Gastrocnemius medialis (tissue), 4 donors: ENCODE results near the gene NUDT1. TPM values are rescaled to one million over a fixed set of nuclear protein-coding genes. Genes with fewer than 3 reads are reported as not detected.

Experiments
- ATAC-seq, 2 donors: fragments of 150-250 bp; one replicate each; pipeline ENCODE4 v1.9.1; 2016
- DNase-seq, 2 donors: peaks; one replicate each; pipeline ENCODE4 v3.0.0-alpha.2; 2019
- H3K27ac ChIP-seq, 4 donors: fragments of 200-600 bp; sonication (generic); 1 replicate in 1 of 4; 2 replicates in 3 of 4; pipeline ENCODE4 v1.5.1; 2016 to 2018; ENCODE audit warnings: mild to moderate bottlenecking in 2 of 4, moderate library complexity in 1 of 4
- H3K27me3 ChIP-seq, 3 donors: fragments of 200-600 bp; sonication (generic) in 2 of 3; 1 replicate in 1 of 3; 2 replicates in 2 of 3; pipeline versions ENCODE4 v1.5.1 to v1.6.0; 2016 to 2019; ENCODE audit warnings: mild to moderate bottlenecking in 1 of 3, moderate library complexity in 1 of 3
- H3K36me3 ChIP-seq, 2 donors: fragments of 200-600 bp; sonication (generic) in 1 of 2; one replicate each; pipeline ENCODE4 v1.5.1; 2017 to 2018
- H3K4me1 ChIP-seq, 2 donors: fragments of 200-600 bp; sonication (generic) in 1 of 2; one replicate each; pipeline ENCODE4 v1.5.1; 2016 to 2017; ENCODE audit warnings: mild to moderate bottlenecking in 2 of 2
- H3K4me3 ChIP-seq, 4 donors: fragments of 200-600 bp; sonication (generic) in 3 of 4; 1 replicate in 1 of 4; 2 replicates in 3 of 4; pipeline ENCODE4 v1.5.1; 2016 to 2019; ENCODE audit warnings: mild to moderate bottlenecking in 2 of 4
- H3K9me3 ChIP-seq, 3 donors: fragments of 200-600 bp; sonication (generic) in 2 of 3; 1 replicate in 1 of 3; 2 replicates in 2 of 3; pipeline ENCODE4 v1.5.1; 2016 to 2019
- CTCF ChIP-seq, 5 experiments: fragments of 450-650 bp in 3 of 5; fragments of 200-600 bp in 2 of 5; sonication (generic) in 2 of 5; IDR thresholded peaks in 4 of 5; conservative IDR thresholded peaks in 1 of 5; 1 replicate in 4 of 5; 2 replicates in 1 of 5; pipeline ENCODE4 v1.5.1; 2016 to 2019; ENCODE audit warnings: antibody characterized with exemption in 5 of 5, mild to moderate bottlenecking in 3 of 5, moderate library complexity in 3 of 5
- POLR2A ChIP-seq, 2 donors: fragments of 450-650 bp; IDR thresholded peaks; one replicate each; pipeline ENCODE4 v1.6.1; 2017; ENCODE audit warnings: antibody characterized with exemption in 2 of 2, mild to moderate bottlenecking in 2 of 2, moderate library complexity in 2 of 2
- in situ Hi-C, 4 donors: fragments of 200-750 bp; cut with MboI; loops; one replicate each; pipeline versions ENCODE4 v1.15.0 to v1.8.0; 2017; ENCODE audit warnings: low sequenced_read_pairs in 4 of 4
- intact Hi-C: fragments of 100-400 bp; cut with DNase I; formaldehyde crosslinking; loops from one replicate; pipeline ENCODE4 v1.15.1; 2023; ENCODE audit warnings: low total_unique reads
- total RNA-seq, 4 donors: library from RNA; depleted of rRNA; stranded (reverse); fragments of >200 nt; gene quantifications; one replicate each; pipeline versions ENCODE4 v1.1.0 to v1.2.3, GENCODE V29; 2016

NUDT1 gene
- total RNA-seq, 4 donors from 2014 or later = 14.7 to 22.5 (median 18.1) TPM

GRCh38 chr7:2215851-2216250 is 26.2 kb upstream of the NUDT1 start:
- no peak for ATAC-seq
- TF ChIP-seq POLR2A (IDR thresholded peaks at IDR 0.05) (no peak), CTCF (IDR thresholded peaks at IDR 0.05 in 4 of 5, conservative IDR thresholded peaks at IDR 0.05 in 1 of 5) (no peak)
- intact Hi-C loops = no loop called here
- DNase-seq = no peak
- Histone ChIP-seq H3K27me3 (no peaks in the 10 kb centered on the region), H3K27ac (no peak overlapping the region), H3K4me3 (no peak overlapping the region), H3K4me1 (no peaks in the 10 kb centered on the region), H3K9me3 (no peaks in the 10 kb centered on the region), H3K36me3 (peaks cover 0 to 77% of the 10 kb centered on the region in 2 donors)
- in situ Hi-C loops = loop anchor here in 2 of 4 donors (25.0 kb wide), 2 partner anchors 554 to 629 kb away; partner anchors contain the start of gene ELFN1 (in 1 of the 2)

GRCh38 chr7:2217206-2217605 is 24.8 kb upstream of the NUDT1 start:
- intact Hi-C loops = no loop called here

GRCh38 chr7:2217716-2218443 is 24.1 kb upstream of the NUDT1 start:
- H3K9me3 ChIP-seq = no peaks in the 10 kb centered on the region
- intact Hi-C loops = no loop called here
- no peak for DNase-seq
- no peak for ATAC-seq
- no peaks in the 10 kb centered on the region for H3K27me3 ChIP-seq
- H3K36me3 ChIP-seq = peaks cover 0 to 70% of the 10 kb centered on the region in 2 donors
- TF ChIP-seq POLR2A (IDR thresholded peaks at IDR 0.05) = no peak
- TF ChIP-seq CTCF (IDR thresholded peaks at IDR 0.05 in 4 of 5, conservative IDR thresholded peaks at IDR 0.05 in 1 of 5) = no peak
- no peak overlapping the region for H3K4me3 ChIP-seq
- H3K27ac ChIP-seq = no peak overlapping the region
- no peaks in the 10 kb centered on the region for H3K4me1 ChIP-seq
- in situ Hi-C loops = loop anchor here in 2 of 4 donors (25.0 kb wide), 2 partner anchors 556 to 631 kb away; partner anchors contain the start of gene ELFN1 (in 1 of the 2)

More at GRCh38 chr7:2217206-2217605, 24.8 kb upstream of the NUDT1 start:
- no peaks in the 10 kb centered on the region for H3K9me3 ChIP-seq
- peaks cover 0 to 74% of the 10 kb centered on the region in 2 donors for H3K36me3 ChIP-seq
- no peaks in the 10 kb centered on the region for H3K4me1 ChIP-seq
- TF ChIP-seq POLR2A (IDR thresholded peaks at IDR 0.05) = no peak
- no peak for TF ChIP-seq CTCF (IDR thresholded peaks at IDR 0.05 in 4 of 5, conservative IDR thresholded peaks at IDR 0.05 in 1 of 5)
- no peak overlapping the region for H3K4me3 ChIP-seq
- in situ Hi-C loops = loop anchor here in 2 of 4 donors (25.0 kb wide), 2 partner anchors 555 to 630 kb away; partner anchors contain the start of gene ELFN1 (in 1 of the 2)
- no peaks in the 10 kb centered on the region for H3K27me3 ChIP-seq
- DNase-seq (no peak), ATAC-seq (no peak)
- no peak overlapping the region for H3K27ac ChIP-seq

- H3K27ac ChIP-seq = no peak overlapping the region
- no peaks in the 10 kb centered on the region for H3K9me3 ChIP-seq
- no peaks in the 10 kb centered on the region for H3K27me3 ChIP-seq
- H3K4me1 ChIP-seq = no peaks in the 10 kb centered on the region
- ATAC-seq (no peak), DNase-seq (no peak)
- H3K36me3 ChIP-seq = peaks cover 0 to 66% of the 10 kb centered on the region in 2 donors
- TF ChIP-seq CTCF (IDR thresholded peaks at IDR 0.05 in 4 of 5, conservative IDR thresholded peaks at IDR 0.05 in 1 of 5) = no peak
- no peak for TF ChIP-seq POLR2A (IDR thresholded peaks at IDR 0.05)
- no peak overlapping the region for H3K4me3 ChIP-seq
- in situ Hi-C loops (loop anchor here in 2 of 4 donors (25.0 kb wide), 2 partner anchors 556 to 631 kb away; partner anchors contain the start of gene ELFN1 (in 1 of the 2)), intact Hi-C loops (no loop called here)
Measured at GRCh38 chr7:2218444-2218785, 23.6 kb upstream of the NUDT1 start.
